ENCODE data around the gene GDF15. TPM values are rescaled to one million over a fixed set of nuclear protein-coding genes. Genes with fewer than 3 reads are reported as not detected.

The GDF15 gene
- polyA plus RNA-seq, 2 donors, result 0.24 to 2.8 TPM

DNA sequence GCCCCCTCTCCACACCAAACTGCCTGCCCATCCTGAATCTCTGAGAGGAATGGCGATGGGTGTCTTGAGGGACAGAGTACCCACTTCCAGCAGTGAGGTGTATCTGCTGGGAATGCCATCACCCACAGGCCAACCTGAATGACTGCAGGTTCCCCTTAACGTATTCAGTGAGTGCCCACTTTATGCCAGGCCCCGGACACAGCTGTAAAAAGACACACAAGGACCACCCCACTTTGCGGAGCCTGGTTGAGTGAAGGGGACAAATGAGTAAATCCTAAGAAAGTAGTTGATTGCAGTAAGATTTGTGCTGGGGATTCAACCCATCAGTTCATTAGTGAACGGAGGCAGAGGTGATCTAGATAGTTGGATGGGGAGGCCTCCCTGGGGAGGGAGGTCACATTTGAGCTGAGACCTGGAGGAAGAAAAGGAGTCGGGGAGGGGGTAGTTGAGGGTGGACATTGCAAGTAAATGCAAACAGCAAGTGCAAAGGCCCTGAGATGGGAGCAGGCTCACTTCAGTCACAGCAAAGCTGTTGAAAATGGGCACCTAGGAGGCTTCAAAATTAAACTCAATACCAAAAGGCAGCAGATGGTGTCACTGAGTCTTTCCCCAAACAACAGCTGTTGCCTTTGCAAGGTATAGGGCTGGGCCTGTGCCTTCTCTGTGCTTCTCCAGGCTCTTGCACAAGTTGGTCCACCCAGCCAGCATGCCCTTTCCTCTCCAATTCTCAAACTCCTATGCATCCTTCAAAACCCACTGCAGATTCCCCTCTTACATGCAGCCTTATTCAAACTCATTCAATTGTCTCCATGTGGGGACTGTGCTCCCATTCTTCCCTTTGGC lies 4.3 kb downstream of the GDF15 start:
- Histone ChIP-seq H3K27me3 (ENCODE audit: control insufficient read depth in 1 of 2, insufficient read depth in 2 of 2, low read length in 2 of 2) (no peaks in the 10 kb centered on the region), H3K27ac (ENCODE audit: low read depth in 2 of 2, low read length in 1 of 2) (no peak overlapping the region), H3K9me3 (ENCODE audit: control insufficient read depth in 2 of 2, insufficient read depth in 1 of 2, low read depth in 1 of 2, low read length in 1 of 2) (peaks cover 0 to 2% of the 10 kb centered on the region in 2 donors), H3K36me3 (ENCODE audit: control insufficient read depth in 2 of 2, insufficient read depth in 2 of 2, low read length in 1 of 2) (no peaks in the 10 kb centered on the region), H3K4me1 (ENCODE audit: control insufficient read depth in 2 of 2, insufficient read depth in 2 of 2, low read length in 1 of 2) (no peaks in the 10 kb centered on the region), H3K4me3 (ENCODE audit: low read depth in 1 of 2, low read length in 2 of 2) (no peak overlapping the region)
- WGBS, 2 donors, result 86 to 95% methylated on average over 6 of the region's 6 CpGs

- H3K4me3 ChIP-seq (ENCODE audit: low read depth in 1 of 2, low read length in 2 of 2), result no peak overlapping the region
- H3K4me1 ChIP-seq (ENCODE audit: control insufficient read depth in 2 of 2, insufficient read depth in 2 of 2, low read length in 1 of 2), result peaks cover 0 to 4% of the 10 kb centered on the region in 2 donors
- H3K36me3 ChIP-seq (ENCODE audit: control insufficient read depth in 2 of 2, insufficient read depth in 2 of 2, low read length in 1 of 2), result no peaks in the 10 kb centered on the region
- H3K9me3 ChIP-seq (ENCODE audit: control insufficient read depth in 2 of 2, insufficient read depth in 1 of 2, low read depth in 1 of 2, low read length in 1 of 2), result peaks cover 0 to 2% of the 10 kb centered on the region in 2 donors
- no peak overlapping the region for H3K27ac ChIP-seq (ENCODE audit: low read depth in 2 of 2, low read length in 1 of 2)
- no peaks in the 10 kb centered on the region for H3K27me3 ChIP-seq (ENCODE audit: control insufficient read depth in 1 of 2, insufficient read depth in 2 of 2, low read length in 2 of 2)
- WGBS, 2 donors, result 71 to 81% methylated on average over 9 of the region's 9 CpGs
Measured at GRCh38 chr19:18391509-18392075, 5.6 kb downstream of the GDF15 start.

DNA sequence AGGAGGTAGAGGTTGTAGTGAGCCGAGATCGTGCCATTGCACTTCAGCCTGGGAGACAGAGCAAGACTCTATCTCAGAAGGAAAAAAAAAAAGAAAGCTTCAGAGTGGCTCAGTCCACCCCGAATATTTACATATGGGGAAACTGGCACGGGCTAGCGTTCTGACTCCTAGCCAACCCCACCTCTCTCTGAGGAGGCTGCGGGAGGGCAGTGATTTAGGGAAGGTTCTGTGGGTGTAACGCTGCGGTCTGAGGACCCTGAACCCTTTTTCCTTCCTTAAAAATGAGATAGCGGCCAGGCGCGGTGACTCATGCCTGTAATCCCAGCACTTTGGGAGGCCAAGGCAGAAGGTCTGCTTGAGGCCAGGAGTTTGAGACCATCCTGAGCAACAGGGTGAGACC lies 6.5 kb downstream of the GDF15 start:
- Histone ChIP-seq H3K4me1 (ENCODE audit: control insufficient read depth in 2 of 2, insufficient read depth in 2 of 2, low read length in 1 of 2) (peaks cover 0 to 7% of the 10 kb centered on the region in 2 donors), H3K36me3 (ENCODE audit: control insufficient read depth in 2 of 2, insufficient read depth in 2 of 2, low read length in 1 of 2) (no peaks in the 10 kb centered on the region), H3K4me3 (ENCODE audit: low read depth in 1 of 2, low read length in 2 of 2) (no peak overlapping the region), H3K27me3 (ENCODE audit: control insufficient read depth in 1 of 2, insufficient read depth in 2 of 2, low read length in 2 of 2) (no peaks in the 10 kb centered on the region), H3K9me3 (ENCODE audit: control insufficient read depth in 2 of 2, insufficient read depth in 1 of 2, low read depth in 1 of 2, low read length in 1 of 2) (peaks cover 0 to 2% of the 10 kb centered on the region in 2 donors), H3K27ac (ENCODE audit: low read depth in 2 of 2, low read length in 1 of 2) (no peak overlapping the region)
- 46 to 47% methylated on average over 11 of the region's 11 CpGs for WGBS, 2 donors

DNA sequence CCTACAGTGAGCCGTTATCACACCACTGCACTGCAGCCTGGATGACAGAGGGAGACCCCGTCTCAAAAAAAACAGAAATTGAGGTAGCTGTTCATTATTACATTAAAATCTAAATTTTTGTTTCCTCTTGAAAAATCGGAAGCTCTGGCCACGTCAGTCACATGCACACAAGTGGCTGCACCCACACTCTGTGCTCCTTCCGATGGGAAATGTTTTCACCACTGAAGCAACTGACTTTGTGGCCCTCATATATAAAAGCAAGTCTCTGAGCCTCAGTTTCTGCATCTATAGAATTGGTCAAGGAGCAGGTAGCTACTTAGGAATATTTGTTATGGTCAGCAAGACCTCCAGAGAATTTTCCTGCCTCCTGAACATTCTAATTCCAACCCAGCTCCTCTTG lies 7.0 kb downstream of the GDF15 start:
- H3K9me3 ChIP-seq (ENCODE audit: control insufficient read depth in 2 of 2, insufficient read depth in 1 of 2, low read depth in 1 of 2, low read length in 1 of 2), result peaks cover 0 to 2% of the 10 kb centered on the region in 2 donors
- no peaks in the 10 kb centered on the region for H3K36me3 ChIP-seq (ENCODE audit: control insufficient read depth in 2 of 2, insufficient read depth in 2 of 2, low read length in 1 of 2)
- no peaks in the 10 kb centered on the region for H3K27me3 ChIP-seq (ENCODE audit: control insufficient read depth in 1 of 2, insufficient read depth in 2 of 2, low read length in 2 of 2)
- whole genome bisulfite sequencing, 2 donors, result 70% methylated on average over 5 of the region's 5 CpGs
- H3K4me3 ChIP-seq (ENCODE audit: low read depth in 1 of 2, low read length in 2 of 2), result no peak overlapping the region
- no peak overlapping the region for H3K27ac ChIP-seq (ENCODE audit: low read depth in 2 of 2, low read length in 1 of 2)
- H3K4me1 ChIP-seq (ENCODE audit: control insufficient read depth in 2 of 2, insufficient read depth in 2 of 2, low read length in 1 of 2), result peaks cover 0 to 8% of the 10 kb centered on the region in 2 donors

DNA sequence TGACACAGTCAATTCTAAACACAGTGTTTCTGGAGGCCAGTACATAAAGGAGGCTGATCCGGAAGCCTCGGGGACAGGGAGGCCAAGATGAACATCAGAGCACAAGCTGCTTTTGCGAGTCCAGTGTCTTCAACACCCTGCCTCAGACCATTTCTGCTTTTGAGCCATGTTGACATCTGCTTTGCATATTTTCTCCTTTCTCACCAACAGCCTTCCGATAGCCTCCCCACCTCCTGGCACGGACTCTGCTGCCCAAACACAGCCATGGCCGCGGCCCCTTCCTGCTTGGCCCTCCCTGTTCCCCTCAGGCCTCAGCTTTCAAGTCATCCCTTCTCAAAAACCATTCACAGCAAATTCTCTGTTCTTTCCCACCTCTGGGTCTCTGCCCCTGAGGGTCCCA lies 7.9 kb downstream of the GDF15 start:
- no peak overlapping the region for H3K4me3 ChIP-seq (ENCODE audit: low read depth in 1 of 2, low read length in 2 of 2)
- H3K27ac ChIP-seq (ENCODE audit: low read depth in 2 of 2, low read length in 1 of 2), result no peak overlapping the region
- no peaks in the 10 kb centered on the region for H3K27me3 ChIP-seq (ENCODE audit: control insufficient read depth in 1 of 2, insufficient read depth in 2 of 2, low read length in 2 of 2)
- peaks cover 0 to 8% of the 10 kb centered on the region in 2 donors for H3K4me1 ChIP-seq (ENCODE audit: control insufficient read depth in 2 of 2, insufficient read depth in 2 of 2, low read length in 1 of 2)
- H3K36me3 ChIP-seq (ENCODE audit: control insufficient read depth in 2 of 2, insufficient read depth in 2 of 2, low read length in 1 of 2), result no peaks in the 10 kb centered on the region
- 61 to 66% methylated on average over 7 of the region's 7 CpGs for WGBS, 2 donors
- peaks cover 0 to 2% of the 10 kb centered on the region in 2 donors for H3K9me3 ChIP-seq (ENCODE audit: control insufficient read depth in 2 of 2, insufficient read depth in 1 of 2, low read depth in 1 of 2, low read length in 1 of 2)

- no peak overlapping the region for H3K4me3 ChIP-seq (ENCODE audit: low read depth in 1 of 2, low read length in 2 of 2)
- peaks cover 0 to 8% of the 10 kb centered on the region in 2 donors for H3K4me1 ChIP-seq (ENCODE audit: control insufficient read depth in 2 of 2, insufficient read depth in 2 of 2, low read length in 1 of 2)
- no peaks in the 10 kb centered on the region for H3K36me3 ChIP-seq (ENCODE audit: control insufficient read depth in 2 of 2, insufficient read depth in 2 of 2, low read length in 1 of 2)
- no peaks in the 10 kb centered on the region for H3K27me3 ChIP-seq (ENCODE audit: control insufficient read depth in 1 of 2, insufficient read depth in 2 of 2, low read length in 2 of 2)
- H3K27ac ChIP-seq (ENCODE audit: low read depth in 2 of 2, low read length in 1 of 2), result no peak overlapping the region
- H3K9me3 ChIP-seq (ENCODE audit: control insufficient read depth in 2 of 2, insufficient read depth in 1 of 2, low read depth in 1 of 2, low read length in 1 of 2), result no peaks in the 10 kb centered on the region
- WGBS, 2 donors, result 50 to 51% methylated on average over 37 of the region's 37 CpGs
Measured at GRCh38 chr19:18396471-18397241, 10.7 kb downstream of the GDF15 start.

GRCh38 chr19:18397242-18398202 lies 11.6 kb downstream of the GDF15 start, which contains the start of gene LRRC25:
LRRC25 (minus strand) TSS chr19:18397622; CDS start chr19:18396963, 659 bp downstream.
- H3K4me1 ChIP-seq (ENCODE audit: control insufficient read depth in 2 of 2, insufficient read depth in 2 of 2, low read length in 1 of 2), result peaks cover 0 to 8% of the 10 kb centered on the region in 2 donors
- H3K9me3 ChIP-seq (ENCODE audit: control insufficient read depth in 2 of 2, insufficient read depth in 1 of 2, low read depth in 1 of 2, low read length in 1 of 2), result no peaks in the 10 kb centered on the region
- no peak within 1 kb of the TSS for H3K4me3 ChIP-seq (ENCODE audit: low read depth in 1 of 2, low read length in 2 of 2)
- H3K27me3 ChIP-seq (ENCODE audit: control insufficient read depth in 1 of 2, insufficient read depth in 2 of 2, low read length in 2 of 2), result no peaks in the 10 kb centered on the region
- H3K27ac ChIP-seq (ENCODE audit: low read depth in 2 of 2, low read length in 1 of 2), result no peak within 1 kb of the TSS
- 15 to 19% methylated on average over 33 of the region's 33 CpGs for WGBS, 2 donors
- no peaks in the 10 kb centered on the region for H3K36me3 ChIP-seq (ENCODE audit: control insufficient read depth in 2 of 2, insufficient read depth in 2 of 2, low read length in 1 of 2)

- Histone ChIP-seq H3K27me3 (ENCODE audit: control insufficient read depth in 1 of 2, insufficient read depth in 2 of 2, low read length in 2 of 2) (no peaks in the 10 kb centered on the region), H3K9me3 (ENCODE audit: control insufficient read depth in 2 of 2, insufficient read depth in 1 of 2, low read depth in 1 of 2, low read length in 1 of 2) (no peaks in the 10 kb centered on the region), H3K4me3 (ENCODE audit: low read depth in 1 of 2, low read length in 2 of 2) (no peak overlapping the region), H3K27ac (ENCODE audit: low read depth in 2 of 2, low read length in 1 of 2) (no peak overlapping the region), H3K4me1 (ENCODE audit: control insufficient read depth in 2 of 2, insufficient read depth in 2 of 2, low read length in 1 of 2) (peaks cover 0 to 8% of the 10 kb centered on the region in 2 donors), H3K36me3 (ENCODE audit: control insufficient read depth in 2 of 2, insufficient read depth in 2 of 2, low read length in 1 of 2) (no peaks in the 10 kb centered on the region)
- 29% methylated on average over 6 of the region's 6 CpGs for WGBS, 2 donors
Measured at GRCh38 chr19:18399008-18399407, 13.1 kb downstream of the GDF15 start.

Measured in esophagus (tissue), 2 donors.